DMS 273 treated with DMSO at 0.1 percent for 48 hours (cell line): ENCODE measurements around the gene SLC48A1.

ENCODE experiments used
- DNase-seq: peaks from one replicate; lab custom pipeline; 2025; lab: John Stamatoyannopoulos, UW

Gene SLC48A1

DNA sequence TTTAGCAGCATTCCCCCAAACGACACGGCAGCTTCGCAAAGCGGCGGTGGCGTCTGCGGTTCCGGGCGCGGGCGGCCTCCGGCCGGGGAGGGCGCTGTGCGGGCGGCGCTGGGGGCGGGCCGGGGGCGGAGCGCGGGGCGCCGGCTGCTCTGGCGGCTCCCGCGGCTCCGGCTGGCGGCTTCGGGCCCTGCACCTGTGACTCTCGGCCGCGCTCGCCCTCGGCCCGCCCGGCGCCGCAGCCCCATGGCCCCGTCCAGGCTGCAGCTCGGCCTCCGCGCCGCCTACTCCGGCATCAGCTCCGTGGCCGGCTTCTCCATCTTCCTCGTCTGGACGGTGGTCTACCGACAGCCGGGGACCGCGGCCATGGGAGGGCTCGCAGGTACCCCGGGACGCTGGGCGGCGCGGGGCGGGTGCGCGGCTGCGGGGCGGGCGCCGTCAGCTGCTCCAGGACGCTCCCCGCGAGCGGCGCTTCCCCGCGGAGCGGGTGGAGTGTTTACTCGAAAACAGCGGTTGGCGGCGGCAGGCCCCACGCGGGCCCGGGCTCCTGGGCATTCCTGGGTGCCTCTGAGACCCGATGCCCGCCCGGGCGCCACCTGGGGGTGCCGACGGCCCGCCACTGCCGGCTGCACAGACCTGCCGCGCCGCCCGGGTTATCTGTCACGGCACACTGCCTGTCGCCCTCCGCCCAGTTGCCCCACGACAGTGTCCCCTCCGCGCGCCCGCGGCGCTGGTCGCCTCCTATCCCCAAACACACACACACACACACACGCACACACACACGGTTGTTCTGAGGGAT is at the start of gene SLC48A1:
SLC48A1 (plus strand) TSS at position 177 of the 796 bp plus-strand sequence; CDS start at position 244, 67 bp downstream.
- DNase-seq: no peak

DNA sequence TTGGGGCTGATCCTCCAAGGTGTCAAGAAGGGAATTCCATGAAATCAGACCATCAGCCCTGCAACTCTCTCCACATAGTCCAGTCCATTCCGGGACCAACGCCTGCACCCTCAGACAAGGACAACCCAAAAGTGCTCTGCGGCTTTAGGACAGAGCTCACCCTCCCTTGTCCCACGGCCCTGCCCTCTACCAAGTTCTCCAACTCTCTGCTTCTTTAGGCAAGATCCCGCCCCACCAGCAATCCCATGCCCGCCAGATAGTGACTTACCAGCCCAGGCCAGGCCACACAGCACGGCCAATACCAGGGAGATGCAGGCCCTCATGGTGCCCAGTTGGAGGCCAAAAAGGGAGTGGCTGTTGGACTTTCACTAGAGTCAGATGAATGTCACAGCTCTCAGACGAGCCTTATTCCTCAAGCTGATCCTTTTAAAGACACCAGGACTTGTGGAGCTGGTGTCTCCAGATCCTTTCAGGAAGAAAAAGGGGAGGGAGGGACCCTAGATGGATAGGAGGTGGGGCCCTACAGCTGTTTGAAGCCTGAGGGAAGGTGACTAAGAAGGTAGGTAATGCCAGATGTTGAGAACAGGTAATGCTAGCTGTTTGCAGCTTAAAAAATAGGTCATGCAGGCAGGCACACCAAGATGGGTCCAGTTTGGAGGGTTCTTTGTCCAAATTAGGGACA is 47.8 kb upstream of the SLC48A1 start, which contains the start of gene ENDOU:
ENDOU (minus strand) TSS at position 400 of the 682 bp plus-strand sequence; CDS start at position 323, 77 bp downstream.
- DNase-seq: no peak

DNA sequence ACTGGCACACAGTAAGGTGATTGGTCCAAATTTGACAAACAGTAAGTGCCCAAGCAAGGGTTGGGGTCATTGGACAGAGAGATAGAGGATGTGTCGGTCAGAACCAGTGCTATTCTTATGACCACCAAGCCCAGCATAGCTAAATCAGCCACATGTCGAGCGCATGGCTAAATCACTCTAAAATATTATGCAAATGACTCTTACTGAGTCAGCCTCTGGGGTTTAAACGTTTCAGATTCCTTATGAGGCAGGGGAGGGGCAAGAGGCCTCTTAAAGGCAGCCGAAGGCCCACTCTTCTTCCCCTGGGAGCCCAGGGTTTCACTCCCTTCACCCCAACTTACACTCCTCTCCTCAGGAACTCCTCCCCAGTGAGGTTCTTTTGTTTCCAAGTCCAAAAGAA is 47.1 kb upstream of the SLC48A1 start:
- no peak for DNase-seq

DNA sequence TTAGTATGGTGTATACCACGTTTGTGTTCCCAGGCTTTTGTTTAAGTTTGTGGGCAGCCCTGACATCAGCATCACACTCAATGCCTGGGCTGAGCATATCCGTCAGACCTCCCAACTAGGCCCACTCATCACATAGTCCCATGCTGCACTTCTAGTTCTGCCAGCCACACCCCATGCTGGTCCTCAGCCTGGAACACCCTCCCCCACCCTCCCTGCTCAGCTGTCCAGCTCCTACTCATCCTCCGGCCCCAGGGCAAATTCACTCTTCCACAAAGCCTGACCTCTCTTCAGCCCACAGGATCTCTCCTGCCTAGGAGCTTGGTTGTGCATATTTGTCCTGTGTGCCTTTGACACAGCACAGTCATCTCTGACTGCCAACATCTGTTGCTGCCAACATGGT is 43.8 kb upstream of the SLC48A1 start:
- no peak for DNase-seq

DNA sequence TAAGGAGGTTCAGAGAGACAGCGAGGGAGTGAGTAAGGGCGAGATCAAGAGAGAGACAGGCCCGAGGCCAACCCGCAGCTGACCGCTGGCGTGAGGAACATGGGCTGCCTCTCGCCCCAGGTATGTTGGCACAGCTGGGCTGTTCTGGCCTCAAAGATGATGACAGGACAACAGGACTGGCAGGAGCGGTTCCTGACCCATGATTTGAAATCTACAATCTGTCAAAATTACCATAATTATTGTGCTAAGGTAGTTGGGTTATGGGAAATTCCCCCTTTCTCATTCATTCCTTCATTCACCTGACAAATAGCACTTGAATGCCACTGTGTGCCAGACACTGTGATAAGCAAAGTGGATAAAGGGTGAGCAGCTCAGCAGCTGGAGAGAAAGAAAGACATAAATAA is 42.7 kb upstream of the SLC48A1 start:
- no peak for DNase-seq

DNA sequence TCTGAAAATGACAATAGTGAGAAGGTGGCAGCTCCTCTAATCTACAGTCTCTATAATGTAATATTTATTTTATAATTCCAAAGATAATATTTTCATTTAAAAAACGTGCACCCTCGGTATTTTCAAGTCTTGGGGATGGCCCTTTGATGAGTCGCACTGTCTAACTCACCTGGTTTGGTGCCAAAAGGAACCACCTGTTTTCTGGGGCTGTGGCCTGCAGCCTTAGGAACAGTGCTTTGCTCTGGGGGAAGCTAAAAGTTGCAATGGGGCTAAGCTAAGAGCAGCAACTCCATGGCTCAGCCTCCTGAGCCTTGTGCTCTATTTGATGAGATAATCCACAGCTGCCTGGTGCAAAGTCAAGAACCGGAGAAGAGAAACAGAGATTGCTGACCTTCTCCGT is 41.3 kb upstream of the SLC48A1 start:
- DNase-seq: no peak

DNA sequence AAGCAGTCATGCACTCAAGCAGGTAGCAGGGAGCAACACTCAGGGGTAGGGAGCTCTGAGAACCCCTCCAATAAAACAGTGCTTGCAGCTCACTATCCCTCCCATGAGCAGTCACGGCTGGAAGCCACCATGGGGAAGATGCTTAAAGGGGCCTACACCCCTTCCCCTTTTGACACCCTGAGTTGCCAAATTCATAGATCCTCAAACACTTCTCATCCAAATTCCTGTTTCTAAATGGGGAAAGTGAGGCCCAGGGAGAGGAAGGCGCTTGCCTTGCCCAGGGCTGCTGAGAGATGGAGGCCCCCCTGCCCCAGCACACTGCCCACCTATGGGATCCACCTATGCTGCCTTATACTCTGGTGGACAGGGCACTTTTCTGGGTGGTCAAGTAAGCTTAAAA is 40.5 kb upstream of the SLC48A1 start:
- DNase-seq: no peak

DNA sequence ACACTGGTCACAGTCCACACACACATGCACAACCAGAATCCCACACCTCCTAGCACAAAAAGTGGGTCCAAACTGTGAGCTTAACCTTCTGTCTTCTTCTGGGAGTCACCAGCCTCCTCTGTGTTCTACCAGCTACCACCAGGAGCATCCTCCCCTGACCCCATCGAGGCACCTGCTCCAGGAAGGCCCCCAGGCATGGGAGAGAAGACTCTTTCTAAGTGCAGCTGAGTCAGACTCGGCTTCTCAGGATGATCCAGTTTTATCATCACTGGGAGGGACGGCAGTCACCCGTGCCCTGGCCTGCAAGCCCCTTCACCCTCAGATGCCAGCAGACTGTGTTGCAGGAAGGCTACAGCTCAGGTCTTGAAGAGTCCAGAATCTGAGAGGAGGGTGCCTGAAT is 39.9 kb upstream of the SLC48A1 start:
- DNase-seq: no peak

DNA sequence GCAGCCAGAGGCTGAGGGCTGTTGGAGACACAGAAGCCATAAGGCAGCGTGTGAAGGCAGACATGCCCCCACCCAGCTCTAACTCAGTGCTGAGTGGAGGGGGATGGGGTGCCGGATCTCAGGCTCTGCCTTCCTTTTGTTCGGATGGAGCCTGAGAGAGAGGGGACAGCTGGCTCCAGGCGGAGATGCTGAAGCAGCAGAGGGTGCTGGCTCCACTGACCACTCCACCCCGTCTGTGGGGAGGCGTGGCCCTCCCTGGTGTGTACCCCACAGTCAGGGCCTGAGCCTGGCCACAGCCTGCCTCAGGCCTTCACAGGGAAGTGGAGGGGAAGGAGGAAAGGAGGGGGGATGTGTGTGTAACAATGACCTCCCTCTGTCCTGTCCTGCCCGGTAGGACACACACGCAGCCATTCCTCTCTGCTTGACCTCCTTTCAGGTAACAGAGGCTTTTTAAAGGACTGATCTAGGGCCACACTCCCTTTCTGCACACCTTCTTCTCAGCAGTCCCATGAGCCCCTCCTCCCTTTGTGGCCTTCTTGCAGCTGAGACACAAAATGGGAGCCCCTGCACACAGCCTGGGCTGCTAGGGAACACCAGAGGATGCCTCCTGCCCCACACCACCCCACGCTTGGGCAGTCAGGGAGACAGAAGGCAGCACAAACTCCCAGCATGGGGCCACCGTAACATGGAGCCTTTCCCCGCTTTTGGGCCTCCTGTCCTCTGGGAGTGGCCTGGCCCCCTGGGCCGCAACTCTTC is 38.1 kb upstream of the SLC48A1 start:
- DNase-seq: no peak

DNA sequence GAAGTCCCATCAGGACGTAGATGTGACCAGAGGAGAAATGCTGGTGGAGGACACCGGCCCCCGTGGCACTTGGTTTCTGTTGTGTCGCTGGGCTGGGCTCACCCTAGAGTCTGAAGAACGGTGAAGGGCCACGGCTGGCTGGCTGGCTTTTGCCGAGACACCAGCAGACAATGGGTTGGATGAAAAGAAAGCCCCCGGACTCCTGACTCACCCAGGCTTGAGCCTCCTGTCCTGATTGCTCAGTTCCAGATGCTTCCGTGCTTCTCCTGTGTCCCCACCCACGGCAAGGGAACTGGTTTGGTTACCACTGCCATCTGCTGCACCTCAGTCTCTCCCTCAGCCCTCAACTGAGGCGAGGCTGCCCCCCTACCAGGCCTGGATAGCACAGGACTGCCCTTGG is 37.4 kb upstream of the SLC48A1 start:
- DNase-seq: no peak

DNA sequence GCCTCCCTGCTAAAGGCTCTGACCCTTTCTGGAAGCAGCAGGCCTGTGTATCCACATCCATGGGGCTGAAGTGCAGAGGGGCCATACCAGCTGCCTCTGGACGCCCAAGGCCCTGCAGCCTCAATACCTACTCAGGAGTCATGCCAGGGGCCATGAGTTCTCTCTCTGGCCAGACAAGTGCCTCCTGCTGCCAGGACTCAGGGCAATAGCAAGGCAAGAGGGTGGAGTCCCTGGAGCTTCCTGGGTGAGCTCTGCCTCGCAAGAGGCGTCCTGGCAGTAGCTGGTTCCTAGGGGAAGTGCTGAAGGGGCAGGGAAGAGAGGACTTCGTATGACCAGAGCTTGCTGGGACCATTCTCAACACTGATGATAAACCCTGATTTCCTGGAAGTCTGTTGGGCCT is 36.8 kb upstream of the SLC48A1 start:
- no peak for DNase-seq

DNA sequence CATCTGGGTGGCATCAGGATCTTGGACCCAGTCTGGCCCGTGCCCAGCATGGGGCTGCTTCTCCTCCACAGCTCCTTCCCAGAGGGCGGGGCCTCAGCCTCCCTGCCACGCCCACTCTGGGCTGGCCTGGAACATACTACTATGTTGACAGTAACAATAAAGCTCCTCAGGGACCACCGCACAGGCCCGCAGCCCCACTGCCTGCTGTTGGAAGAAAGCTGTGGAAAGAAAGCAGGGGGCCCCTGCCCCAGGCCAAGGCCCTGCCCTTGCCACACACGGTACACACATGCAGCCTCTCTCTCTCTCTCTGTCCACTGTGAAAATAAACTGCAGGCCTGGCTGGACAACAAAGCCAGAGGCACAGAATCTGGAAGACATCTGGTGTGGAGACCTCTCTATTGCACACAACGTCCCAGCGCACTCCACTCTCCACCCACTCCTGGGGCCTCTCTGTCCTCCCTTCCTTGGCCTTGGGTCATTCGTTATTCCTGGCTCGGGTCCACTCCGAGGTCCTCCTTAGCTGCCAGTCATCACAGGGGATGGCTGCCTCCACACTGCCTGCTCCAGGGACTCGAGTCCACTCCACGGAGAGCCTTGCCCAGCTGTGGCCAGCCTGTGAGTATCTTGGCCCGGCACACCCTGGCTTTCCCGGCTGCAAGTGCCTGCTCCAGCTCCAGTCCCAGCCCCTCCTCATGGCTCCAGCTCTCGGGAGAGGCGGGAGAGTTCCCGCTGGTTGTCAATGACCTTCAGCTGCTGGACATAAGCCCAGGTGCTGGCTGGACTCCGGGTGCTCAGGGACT is 36.0 kb upstream of the SLC48A1 start:
- no peak for DNase-seq

DNA sequence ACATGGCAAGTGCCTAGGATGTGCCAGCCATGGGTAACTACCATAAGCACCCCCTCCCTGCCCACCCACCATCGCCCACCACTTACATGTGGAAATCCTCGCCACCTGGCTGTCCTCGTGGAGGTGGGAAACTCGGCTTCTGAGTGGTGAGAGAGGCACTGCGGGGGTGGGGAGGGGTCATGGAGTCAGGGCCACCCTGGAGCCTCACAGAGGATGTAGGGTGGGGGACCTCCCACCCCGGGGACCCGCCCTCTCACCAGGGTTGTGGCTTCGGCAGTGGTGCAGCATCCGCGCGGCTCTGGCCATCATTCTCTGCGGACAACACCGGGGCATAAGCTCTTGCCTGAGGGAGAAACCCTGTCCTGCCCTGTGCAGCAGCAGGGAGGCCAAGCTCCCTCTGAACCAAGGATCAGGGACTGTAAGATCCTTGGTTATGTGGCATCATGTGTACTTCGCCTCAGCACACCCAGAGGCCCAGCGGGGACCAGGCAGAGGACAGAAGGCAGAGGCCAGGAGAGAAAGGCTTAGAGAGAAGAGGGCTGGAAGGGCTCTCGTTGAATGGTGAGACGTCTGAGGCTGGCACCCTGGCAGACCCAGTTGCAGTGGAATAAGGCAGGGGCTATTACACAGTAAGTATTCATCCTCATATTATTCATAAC is 35.0 kb upstream of the SLC48A1 start:
- DNase-seq: no peak

DNA sequence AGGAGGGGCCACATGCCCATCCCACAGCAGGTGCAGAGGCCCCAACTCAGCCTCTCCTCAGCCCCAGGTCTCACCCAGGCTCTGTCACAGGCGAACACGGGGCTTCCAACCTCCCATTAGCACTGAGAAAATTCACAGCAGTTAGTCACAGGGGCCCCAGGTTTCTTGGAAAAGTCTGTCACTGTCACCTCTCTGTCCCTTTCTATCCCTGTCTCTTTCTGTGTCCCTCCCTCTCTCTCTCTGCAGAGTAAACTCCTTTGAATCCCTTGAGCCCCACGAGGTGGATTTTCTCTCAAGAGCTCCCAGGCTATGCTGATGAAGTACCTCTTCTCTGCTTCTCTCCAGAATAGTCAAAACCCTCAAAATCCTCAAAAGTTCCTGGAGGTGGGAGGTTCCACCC is 33.7 kb upstream of the SLC48A1 start:
- DNase-seq: no peak

DNA sequence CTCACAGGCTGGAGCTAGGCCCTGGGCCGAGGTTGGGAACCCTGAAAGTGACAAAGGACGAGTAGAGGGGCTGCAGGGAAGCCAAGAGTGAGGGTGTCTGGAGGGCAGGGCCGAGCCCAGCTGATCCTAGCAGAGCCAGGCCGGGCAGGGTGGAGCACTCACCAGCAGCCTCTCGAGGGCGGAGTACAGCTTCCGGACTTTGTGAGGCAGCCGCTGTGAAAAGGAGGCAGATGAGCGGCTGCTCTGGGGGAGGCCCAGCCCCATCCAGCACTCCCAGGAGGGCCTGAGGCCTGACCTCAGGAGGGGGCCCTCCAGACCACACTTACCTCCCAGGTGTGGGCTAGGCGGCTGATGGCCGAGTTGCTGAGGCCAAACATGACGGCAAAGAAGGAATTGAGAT is 33.1 kb upstream of the SLC48A1 start:
- DNase-seq: no peak

DNA sequence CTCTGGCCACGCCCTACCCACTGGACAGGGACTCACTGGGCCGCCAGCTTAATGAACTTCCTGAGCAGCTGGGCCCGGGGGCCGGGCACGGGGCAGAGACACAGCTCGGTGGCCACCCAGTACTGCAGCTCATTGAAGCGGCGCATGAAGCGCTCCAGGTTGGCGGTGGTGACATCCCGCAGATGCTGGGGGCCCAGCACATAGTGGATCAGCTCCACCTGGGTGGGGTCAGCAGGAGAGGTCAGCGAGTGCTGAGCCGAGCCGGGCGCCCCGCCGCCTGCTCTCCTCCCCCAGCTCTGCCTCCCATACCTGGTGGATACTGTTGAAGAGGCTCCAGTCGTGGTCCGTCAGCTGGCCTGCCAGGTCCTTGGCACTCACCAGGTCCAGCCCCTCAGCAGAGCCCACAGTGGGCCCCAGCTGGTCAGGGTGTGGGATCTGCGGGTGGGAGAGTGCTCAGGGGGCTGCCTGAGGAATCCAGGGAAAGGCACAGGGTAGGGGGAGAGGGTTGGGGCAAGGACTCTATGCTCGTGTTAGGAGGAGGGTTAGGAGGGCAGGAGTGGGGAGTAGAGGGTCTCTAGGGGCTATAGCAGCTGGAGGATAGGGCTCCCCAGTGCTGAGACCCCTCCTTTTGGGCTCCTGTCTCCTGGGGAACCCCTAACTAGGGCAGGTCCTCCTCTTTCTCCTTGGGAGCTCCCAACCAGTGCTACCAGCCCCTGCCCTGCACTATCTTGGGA is 32.3 kb upstream of the SLC48A1 start:
- no peak for DNase-seq

DNA sequence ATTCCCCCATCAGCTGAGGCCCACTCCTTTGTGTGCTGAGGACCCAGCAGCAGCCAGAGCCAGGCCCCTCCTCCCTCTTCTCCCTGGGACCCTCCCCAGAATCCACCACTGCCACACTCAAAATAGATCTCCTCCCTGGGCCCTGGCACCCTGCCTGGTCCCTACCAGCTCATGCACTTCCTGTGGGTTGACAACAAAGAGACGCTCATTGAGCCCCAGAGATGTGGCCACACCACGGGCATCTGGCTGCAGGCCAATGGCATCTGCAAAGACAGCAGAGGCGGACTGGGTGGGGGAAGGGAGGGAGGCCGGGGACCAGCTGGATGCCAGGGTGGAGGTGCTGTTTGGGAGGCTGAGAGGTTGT is 31.7 kb upstream of the SLC48A1 start:
- DNase-seq: no peak

DNA sequence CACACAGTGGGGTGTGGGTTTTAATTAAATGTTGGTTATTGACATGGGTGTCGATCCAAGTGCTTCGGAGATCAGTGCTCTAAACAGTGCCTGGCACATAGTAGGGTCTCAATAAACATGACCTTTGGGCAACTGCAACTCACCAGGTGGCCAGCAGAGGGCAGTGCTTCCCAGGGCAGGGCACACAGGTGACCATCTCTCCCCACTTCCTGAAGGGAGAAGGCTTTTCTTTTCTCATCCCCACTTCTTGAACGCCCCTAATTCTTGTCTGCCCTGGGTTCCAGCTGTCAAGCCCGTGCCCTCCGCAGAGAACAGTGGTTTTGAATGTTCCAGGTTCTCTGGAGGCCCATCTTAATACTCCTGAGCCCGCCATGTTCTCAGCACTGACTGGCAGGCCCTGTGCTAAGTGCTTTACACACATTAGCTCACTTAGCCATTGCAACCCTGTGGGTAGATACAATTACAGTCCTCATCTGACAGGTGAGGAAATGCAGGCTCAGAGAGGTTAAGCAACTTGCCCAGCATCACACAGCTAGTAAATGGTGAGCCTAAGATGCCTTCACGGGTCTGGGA is 30.7 kb upstream of the SLC48A1 start:
- DNase-seq: no peak

DNA sequence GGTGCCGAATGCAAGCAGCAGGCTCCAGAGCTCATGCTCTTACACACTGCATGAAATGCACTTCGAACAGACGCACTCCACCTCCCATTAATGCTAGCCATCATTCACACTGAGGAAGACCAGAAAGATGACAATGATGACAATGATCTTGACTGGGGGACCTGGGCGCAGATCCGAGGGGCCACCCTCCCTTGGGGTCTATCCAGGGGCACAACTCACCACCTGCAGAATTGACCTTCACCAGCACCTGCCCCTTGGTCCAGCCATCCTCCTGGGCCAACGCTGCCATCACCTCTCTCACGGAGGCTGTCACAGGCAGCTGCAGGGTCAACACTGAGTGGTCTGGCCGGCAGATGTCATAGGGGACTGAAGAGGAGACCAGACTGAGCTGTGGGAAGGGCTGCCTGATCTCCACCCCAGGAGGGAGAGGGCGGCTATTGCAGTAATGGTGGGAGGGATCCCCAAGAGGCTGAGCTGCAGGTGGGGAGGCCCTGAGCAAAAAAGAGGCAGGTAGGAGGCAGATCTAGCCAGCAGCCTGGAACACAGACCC is 29.7 kb upstream of the SLC48A1 start:
- no peak for DNase-seq

DNA sequence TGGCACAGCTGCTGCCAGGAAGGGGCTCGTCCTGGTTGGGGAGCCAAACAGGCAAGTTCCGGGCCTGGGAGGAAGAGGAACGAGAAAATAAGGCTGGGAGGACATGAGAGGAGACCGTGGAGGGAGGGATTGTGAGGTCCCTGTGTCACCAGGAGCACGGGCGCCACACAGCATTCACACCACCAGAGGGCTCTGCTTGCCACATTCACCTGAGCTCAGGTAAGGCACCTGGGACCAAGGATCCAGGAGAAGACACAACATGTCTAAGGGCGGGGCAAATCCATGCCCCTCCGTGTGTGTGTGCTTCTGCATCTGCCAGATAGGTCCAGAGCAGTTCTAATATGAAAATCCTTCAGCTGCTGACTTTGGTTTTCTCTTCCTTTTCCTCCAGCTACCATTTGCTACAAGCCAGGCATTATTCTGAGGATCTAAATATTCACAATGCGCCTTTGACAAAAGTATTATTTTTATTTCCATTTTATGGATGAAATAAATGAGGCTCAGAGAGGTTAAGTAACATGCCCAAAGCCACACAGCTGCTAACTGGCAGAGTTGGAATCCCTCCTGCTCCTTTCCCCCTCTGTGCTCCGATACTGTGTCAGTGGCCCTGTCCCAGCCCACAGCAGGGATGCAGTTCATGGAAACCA is 28.9 kb upstream of the SLC48A1 start:
- DNase-seq: no peak
